MV-4-11 (cell line): ENCODE results near the gene EME1.
A peak's percentile ranks its signal among the peaks of the same experiment; 100 is the strongest.
"Not testable (repeated sequence)": the region's sequence is repeated elsewhere in the genome, so short reads cannot be mapped to it uniquely, and the experiment has no call there.

Source experiments
- DNase-seq: peaks from one replicate; lab custom pipeline; 2025; lab: John Stamatoyannopoulos, UW

Gene EME1

GRCh38 chr17:50426472-50426782 is 53.4 kb downstream of the EME1 start:
- DNase-seq = no peak

GRCh38 chr17:50426814-50427787 is 54.1 kb downstream of the EME1 start:
- DNase-seq = peak; percentile 52

- DNase-seq = not testable (repeated sequence)
These were observed 55.1 kb downstream of the EME1 start for GRCh38 chr17:50428126-50428525.

- DNase-seq = no peak
These were observed 55.9 kb downstream of the EME1 start for GRCh38 chr17:50428831-50429424.

GRCh38 chr17:50429793-50430192 is 56.8 kb downstream of the EME1 start:
- DNase-seq = no peak
